SK-N-MC (cell line): ENCODE results near the gene CHST7.

Source experiments
- EZH2 ChIP-seq: fragments of 200-600 bp; sonication (generic); IDR thresholded peaks from one replicate; pipeline ENCODE4 v1.6.1; 2017; ENCODE audit warnings: antibody characterized with exemption
- FOXP2 ChIP-seq: optimal IDR thresholded peaks from 2 replicates; pipeline ENCODE3; 2011; ENCODE audit warnings: mild to moderate bottlenecking, moderate library complexity; ENCODE audit not compliant: insufficient read depth; ENCODE audit errors: extremely low read length, control extremely low read depth
- POLR2AphosphoS5 ChIP-seq: IDR thresholded peaks from 2 replicates; pipeline ENCODE4 v1.6.1; 2012; ENCODE audit warnings: mild to moderate bottlenecking, low read depth, low read length, borderline replicate concordance

DNA sequence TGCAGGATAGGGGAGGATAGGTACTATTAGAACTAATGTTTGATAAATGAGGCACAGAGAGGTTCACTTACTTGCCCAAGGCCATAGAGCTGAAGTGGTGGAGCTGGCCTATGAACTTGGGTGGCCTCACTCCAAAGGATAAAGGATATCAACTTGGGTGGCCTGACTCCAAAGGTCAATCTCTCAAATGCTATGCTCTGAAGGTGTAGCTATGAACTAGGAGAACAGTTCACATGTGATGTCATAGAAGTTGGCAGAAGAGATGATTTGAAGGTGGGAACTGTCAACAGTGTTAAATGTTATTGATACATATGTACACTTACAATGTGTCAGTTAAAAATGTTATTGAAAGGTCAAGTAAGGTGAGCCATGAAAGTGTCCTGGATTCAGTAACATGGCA, 6.2 kb upstream of the CHST7 start:
- TF ChIP-seq EZH2 (no peak), POLR2AphosphoS5 (no peak), FOXP2 (no peak)
